ENCODE data around the gene SRD5A1. TPM values are rescaled to one million over a fixed set of nuclear protein-coding genes. Genes with fewer than 3 reads are reported as not detected.

SRD5A1 gene
- total and polyA plus RNA-seq, 2 of the 8 experiments (the other 6 are each of a cell fraction or from before 2014, with no cell fraction given), result 34.7 to 42.4 TPM

GRCh38 chr5:6719417-6719816 is 86.2 kb downstream of the SRD5A1 start (continued):
- TF ChIP-seq GABPA (IDR thresholded peaks at IDR 0.05; ENCODE audit: borderline replicate concordance, insufficient read depth, low read length) (no peak), RXRA (IDR thresholded peaks at IDR 0.05; ENCODE audit: insufficient read depth, low read depth, low read length) (no peak), SIRT6 (IDR thresholded peaks at IDR 0.05; ENCODE audit: low read length) (no peak), NANOG (IDR thresholded peaks at IDR 0.05; ENCODE audit: insufficient read depth, low read depth, low read length, poor library complexity, severe bottlenecking) (no peak), BRCA1 (IDR thresholded peaks at IDR 0.05; ENCODE audit: low read depth, low read length) (no peak), CHD1 (IDR thresholded peaks at IDR 0.05; ENCODE audit: low read depth, low read length) (no peak), CBX5 (IDR thresholded peaks at IDR 0.05; ENCODE audit: low read depth, low read length) (no peak)

All from H1 (cell line).